NT2/D1 (cell line): ENCODE data around the gene KANSL1L.

Source experiments
- YY1 ChIP-seq: IDR thresholded peaks from 2 replicates; pipeline ENCODE4 v1.6.1; 2011; ENCODE audit not compliant: insufficient read length, insufficient read depth
- ZNF274 ChIP-seq: IDR thresholded peaks from 2 replicates; pipeline ENCODE4 v1.6.1; 2011; ENCODE audit warnings: mild to moderate bottlenecking, low read depth, low read length

- TF ChIP-seq YY1 (no peak), ZNF274 (no peak)
These were observed 31.9 kb upstream of the KANSL1L start for GRCh38 chr2:210203147-210203546.
